GM18951 (cell line): ENCODE results near the gene BTBD9.

Experiments used
- POLR2A ChIP-seq: IDR thresholded peaks from 4 replicates; pipeline ENCODE4 v1.6.1; 2011; ENCODE audit warnings: mild to moderate bottlenecking; ENCODE audit not compliant: insufficient read length, insufficient read depth; ENCODE audit errors: extremely low read depth
- in situ Hi-C: fragments of 300-500 bp; cut with MboI; formaldehyde crosslinking; loops from one replicate; pipeline ENCODE4 v1.12.0; 2022; ENCODE audit warnings: low sequenced_read_pairs, mixed read lengths, inconsistent platforms; ENCODE audit not compliant: unreplicated experiment

Gene BTBD9

DNA sequence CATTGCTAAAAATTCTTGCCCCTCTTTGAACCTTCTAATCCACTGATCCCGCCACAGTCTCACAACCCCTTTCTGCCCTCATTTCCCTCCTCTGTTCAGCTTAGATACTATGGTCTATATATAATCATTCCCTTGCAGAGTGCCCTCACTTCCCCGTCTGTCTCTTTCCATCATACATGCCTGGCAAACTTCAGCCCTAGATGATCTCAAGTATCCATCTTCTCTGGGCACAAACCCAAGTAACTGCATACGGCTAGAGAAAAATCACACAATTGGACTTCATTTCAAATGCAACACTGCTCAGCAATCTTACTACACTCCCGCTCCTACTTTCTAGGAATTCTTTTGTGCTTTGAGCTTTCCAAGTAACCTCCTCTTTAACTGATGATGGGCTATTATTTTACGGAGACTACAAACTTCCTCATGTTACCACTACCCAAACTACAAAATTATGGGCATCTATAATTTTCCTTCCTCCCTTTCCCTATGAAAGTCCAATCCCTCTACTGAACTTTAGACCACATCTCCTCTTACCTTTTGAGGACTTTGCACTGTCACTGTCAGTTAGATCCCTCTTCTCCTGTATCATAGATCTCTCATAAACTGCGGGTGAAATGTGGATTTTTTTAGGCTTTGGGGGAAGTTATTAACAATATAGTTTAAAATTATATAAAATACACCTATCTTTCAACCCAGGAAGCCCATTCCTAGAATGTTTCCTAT lies 135.6 kb downstream of the BTBD9 start:
- in situ Hi-C loops = no loop called here

DNA sequence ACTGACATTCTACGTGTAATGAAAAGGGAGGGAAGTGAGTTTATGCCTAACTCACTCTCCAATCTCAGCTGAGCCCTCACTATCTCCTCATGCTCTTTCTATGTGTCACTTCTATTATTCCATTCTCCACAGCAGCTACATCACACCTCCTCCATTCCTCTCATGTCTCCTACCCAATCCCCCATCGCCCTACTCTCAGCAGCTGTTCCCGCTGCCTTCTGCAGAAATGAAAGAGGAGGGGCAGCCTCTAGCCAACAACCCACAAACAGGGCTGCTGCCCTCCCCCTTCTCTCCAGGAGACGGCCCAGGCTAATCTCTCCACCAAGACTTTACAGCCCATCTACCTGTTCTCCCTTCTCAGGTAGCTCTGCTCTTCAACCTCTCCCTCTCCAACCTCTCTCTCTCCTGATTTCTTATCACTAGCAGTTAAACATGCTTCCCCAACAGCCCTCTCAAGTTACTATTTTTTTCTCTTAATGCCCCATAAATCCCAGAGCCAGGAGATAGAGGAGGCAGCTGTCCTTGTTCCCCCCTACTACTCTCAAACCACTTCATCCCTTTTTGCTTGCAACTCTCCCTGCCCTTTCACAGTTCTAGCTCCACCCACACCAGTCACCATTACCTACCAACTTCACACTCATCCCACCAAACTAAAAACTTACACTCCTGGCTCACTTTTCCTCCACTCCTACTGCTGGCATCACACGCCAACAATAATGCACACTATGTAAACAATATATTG lies 136.5 kb downstream of the BTBD9 start:
- no peak for TF ChIP-seq POLR2A
- in situ Hi-C loops = no loop called here

More for the DNA sequence above, 135.6 kb downstream of the BTBD9 start:
- no peak for TF ChIP-seq POLR2A

DNA sequence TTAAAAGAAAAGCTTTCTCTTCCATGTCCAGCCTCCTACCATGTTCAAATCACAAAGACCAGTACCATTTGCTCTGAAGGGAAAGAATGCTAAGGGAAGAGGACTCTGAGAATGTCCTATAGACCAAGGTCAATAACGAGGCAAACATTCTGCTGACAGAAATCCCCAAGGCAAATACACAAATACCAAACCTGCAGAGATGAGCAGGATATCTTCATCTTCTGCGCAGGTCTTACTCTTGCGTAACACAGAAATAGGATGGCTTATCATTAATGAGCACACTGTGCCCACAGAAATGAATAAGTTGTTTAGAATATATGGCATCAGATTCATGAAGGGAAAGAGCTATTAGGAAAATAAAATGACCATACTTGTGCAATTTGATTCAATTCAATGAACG lies 137.3 kb downstream of the BTBD9 start:
- TF ChIP-seq POLR2A = no peak
- in situ Hi-C loops = no loop called here

DNA sequence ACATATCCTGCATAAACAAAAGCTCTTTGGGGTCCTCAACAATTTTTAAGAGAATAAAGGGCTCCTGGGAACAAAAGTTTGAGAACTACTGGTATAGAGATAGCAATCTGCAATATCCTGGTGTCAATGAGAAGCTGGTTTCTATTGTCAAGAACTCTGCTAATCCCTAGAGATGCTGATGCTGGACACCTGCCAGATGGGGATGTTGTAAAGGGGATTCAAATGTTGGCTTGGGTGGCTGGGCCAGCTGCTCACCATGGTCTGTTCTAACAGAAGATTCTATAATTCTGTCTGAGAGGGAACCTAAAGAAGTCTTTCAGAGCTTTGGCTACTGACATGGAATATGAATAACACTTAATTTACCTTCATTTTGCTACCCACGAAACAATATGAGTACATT lies 137.8 kb downstream of the BTBD9 start:
- in situ Hi-C loops = no loop called here
- TF ChIP-seq POLR2A = no peak

DNA sequence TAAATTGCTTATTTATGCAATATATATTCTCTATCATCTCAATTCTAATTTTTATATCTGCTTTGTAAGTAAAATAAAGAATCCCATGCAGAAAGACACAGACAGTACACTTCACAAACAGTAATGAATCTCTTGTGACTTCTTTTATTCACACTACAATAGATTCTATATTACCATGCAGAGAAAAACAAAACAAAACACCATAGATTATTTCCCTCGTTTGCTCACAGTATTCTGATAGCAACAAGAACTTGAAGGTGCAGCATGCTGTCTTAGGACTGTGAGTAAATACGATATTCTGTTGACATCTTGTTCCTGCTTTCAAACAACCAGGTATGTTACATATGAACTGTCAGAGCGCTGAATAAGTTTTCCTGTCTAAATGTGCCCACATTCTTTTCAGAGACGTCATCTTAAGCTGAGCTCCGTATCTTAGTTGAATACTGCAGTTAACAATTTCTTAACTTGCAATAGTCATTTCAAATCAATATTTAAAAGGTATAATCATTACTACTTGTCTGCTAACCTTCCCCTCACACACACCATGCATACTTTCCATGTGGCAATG lies 140.1 kb downstream of the BTBD9 start:
- in situ Hi-C loops = loop anchor here (10.0 kb wide), 1 partner anchor 795 kb away; no protein-coding TSS in a partner anchor
- TF ChIP-seq POLR2A = no peak

DNA sequence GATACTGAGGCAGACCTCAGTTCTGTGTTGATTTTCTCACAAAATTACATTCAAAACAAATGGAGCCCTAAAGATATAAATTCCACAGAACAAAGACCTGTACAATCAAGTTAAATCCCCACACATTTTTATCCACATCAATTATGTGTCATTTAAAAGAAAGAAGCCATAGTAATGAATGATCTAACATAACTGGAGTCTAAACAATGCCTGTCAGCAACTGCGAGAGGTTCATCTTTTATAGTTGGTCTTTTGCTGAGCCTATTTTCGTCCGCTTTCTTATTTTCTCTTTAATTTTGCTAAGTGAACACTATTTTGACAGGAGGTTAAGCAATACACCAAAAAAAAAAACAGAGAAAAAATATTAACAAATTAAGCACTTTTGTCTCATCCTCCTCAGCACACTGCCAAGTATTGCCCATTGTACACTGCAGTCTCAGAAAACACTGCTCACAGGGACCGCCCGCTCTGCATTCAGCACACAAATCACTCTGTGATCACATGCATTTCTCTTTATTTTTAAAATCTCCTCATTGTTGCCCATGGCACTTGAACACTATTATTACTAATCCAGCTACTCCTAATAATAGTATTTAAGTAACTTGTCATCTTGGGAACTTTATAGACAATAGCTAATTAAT lies 140.8 kb downstream of the BTBD9 start:
- in situ Hi-C loops = loop anchor here (10.0 kb wide), 1 partner anchor 794 kb away; no protein-coding TSS in a partner anchor
- TF ChIP-seq POLR2A = no peak

DNA sequence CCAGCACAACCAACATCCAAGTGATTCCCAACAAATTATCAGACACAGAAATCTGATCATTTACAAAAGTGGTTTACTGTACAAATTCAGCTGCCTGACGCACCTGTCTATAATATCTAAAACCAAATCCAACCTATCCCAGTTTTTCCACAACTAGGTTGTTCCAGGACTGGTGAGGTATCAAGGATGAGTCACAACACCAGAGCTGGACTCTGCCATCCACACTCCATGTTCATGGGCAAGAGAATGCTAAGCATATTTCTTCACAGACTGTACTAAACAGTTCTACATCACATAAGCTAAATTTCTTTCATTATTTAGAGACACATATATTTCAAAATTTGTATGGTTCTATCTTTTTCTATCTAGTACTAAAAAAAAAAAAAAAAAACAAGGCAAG lies 141.6 kb downstream of the BTBD9 start:
- in situ Hi-C loops = loop anchor here (10.0 kb wide), 1 partner anchor 793 kb away; no protein-coding TSS in a partner anchor

DNA sequence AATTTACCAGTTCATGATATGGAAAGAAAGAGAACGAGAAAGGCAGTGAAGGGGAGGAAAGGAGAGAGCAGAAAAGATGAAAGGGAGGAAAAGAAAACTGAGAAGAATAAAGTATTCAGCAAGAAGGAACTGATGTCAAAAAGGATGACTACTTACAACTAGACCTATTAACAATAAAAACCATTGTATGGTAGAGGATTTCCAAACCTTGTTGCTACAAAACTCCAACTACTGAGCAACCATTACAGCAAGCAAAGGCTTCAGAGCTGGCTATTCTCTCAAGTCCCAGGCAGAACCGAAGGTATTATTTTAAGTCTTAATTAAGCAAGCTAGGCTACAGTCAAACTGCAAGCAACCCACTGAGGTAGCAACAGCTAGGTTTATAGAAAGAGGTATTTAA lies 142.2 kb downstream of the BTBD9 start:
- in situ Hi-C loops = loop anchor here (10.0 kb wide), 1 partner anchor 793 kb away; no protein-coding TSS in a partner anchor
- TF ChIP-seq POLR2A = no peak

More for the DNA sequence above, 141.6 kb downstream of the BTBD9 start:
- TF ChIP-seq POLR2A = no peak

DNA sequence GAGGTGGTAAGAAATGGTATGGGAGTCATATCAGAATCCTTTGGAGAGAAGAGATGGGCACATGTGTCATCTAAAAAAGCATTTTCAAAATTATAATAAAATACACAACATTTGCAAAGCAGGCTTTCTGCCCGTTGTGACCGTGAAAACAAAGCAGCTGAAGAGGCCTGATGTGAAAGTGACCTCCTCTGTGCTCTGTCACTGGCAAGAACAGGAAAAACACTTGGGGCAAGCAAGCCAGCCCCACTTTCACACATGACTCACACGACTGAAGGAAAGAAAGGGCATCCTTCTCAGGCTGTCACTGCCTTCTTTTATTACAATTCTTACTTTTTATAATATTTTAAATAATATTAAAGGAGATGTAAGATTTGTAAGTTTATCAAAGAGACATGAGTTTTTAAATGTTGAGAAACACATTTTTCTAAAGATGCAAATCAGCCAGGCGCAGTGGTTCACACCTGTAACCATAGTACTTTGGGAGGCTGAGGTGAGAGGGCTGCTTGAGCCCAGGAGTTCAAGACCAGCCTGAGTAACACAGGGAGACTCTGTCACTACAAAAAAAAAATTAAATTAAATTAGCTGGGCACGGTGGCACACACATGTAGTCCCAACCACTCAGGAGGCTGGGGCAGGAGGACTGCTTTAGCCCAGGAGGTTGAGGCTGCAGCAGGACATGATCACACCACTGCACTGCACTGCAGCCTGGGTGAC lies 143.7 kb downstream of the BTBD9 start:
- in situ Hi-C loops = loop anchor here (10.0 kb wide), 1 partner anchor 791 kb away; no protein-coding TSS in a partner anchor
- no peak for TF ChIP-seq POLR2A

DNA sequence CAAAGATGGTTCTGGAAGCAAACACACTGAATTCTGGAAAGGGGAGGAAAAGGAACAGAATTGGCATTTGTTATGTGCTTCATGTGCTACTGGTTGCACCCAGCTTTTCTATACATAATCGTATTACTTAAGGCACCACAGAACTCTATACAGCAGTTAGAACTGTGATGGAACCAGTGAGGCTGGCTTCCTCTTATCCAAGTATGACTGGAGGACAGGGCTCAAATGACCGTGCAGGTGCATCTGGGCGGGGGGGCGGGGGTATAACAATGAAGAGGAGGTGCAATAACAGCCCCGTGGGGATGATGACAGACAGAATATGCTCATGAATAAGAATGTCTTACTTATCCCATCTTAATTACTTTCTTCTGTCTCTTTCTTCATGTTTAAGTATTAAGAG lies 144.2 kb downstream of the BTBD9 start:
- in situ Hi-C loops = loop anchor here (10.0 kb wide), 1 partner anchor 791 kb away; no protein-coding TSS in a partner anchor
- TF ChIP-seq POLR2A = no peak

DNA sequence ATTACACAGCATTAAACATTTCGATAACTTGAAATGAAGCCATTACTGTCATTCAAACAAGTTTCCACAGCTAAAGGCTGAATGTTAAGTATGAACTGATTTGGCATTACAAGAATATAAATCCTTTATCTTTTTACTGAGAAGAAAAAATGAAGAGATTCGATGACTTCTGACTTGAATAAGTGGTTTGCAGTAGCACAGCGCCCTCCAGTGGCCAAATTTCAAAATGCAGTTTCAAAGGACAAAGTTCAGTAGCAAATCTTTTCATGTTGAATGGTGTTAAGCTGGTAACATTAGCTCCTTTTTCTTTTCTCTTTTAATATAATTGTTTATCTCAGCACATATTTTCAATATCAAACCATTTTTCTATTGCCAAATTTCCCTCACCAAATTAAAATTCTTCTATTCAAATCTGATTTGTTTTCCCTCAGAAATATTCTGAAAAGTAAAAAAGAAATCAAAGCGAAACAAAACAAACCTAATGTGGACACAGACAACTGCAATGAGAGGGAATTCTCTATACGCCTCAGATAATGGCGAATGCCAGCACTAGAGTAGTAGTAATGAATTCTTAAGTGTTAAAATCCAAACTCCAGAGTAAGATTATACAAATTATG lies 145.7 kb downstream of the BTBD9 start:
- no peak for TF ChIP-seq POLR2A
- in situ Hi-C loops = loop anchor here (10.0 kb wide), 1 partner anchor 789 kb away; no protein-coding TSS in a partner anchor

DNA sequence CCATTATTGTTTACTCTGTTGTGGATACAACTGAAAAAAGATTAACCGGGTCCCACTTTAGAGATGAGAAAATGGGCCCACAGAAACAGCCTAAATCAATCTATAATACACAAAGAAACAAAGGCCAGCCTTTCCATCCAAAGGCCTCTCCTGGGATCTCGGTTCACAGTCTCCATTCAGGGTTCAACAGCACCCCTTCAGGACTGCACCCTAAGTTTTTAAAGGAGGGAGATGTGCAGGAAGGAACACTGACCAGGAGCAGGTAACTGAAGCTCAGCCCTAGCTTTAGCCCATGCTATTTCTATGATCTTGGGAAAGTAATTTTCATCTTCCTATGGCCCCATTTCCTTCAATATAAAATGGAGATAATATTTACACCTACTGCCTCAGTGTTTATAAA lies 147.7 kb downstream of the BTBD9 start:
- in situ Hi-C loops = loop anchor here (10.0 kb wide), 1 partner anchor 787 kb away; no protein-coding TSS in a partner anchor
- no peak for TF ChIP-seq POLR2A
